HEK293 (cell line): ENCODE results near the gene RPS17.

ENCODE experiments used
- CTCF ChIA-PET: fragments of 350-600 bp; formaldehyde crosslinking; extraction: SDS; loops from one replicate; lab custom pipeline; 2021; ENCODE audit warnings: antibody characterized with exemption; lab: Yijun Ruan, JAX
- POLR2A ChIA-PET: fragments of 300-600 bp; formaldehyde crosslinking; extraction: SDS; loops from one replicate; lab custom pipeline; 2020; ENCODE audit warnings: antibody characterized with exemption, inconsistent platforms; lab: Yijun Ruan, JAX
- H3K27ac ChIP-seq: fragments of 200-500 bp; sonication (Bioruptor generic); 2 replicates; pipeline ENCODE4 v1.5.1; 2014; ENCODE audit warnings: low read depth, low read length, control low read depth, inconsistent platforms; ENCODE audit errors: extremely low read depth
- H3K36me3 ChIP-seq, 2 experiments: fragments of 200-500 bp in 1 of 2; sonication (Bioruptor generic) in 1 of 2; 1 replicate in 1 of 2; 2 replicates in 1 of 2; pipeline ENCODE4 v1.5.1; 2014 to 2017; ENCODE audit warnings: inconsistent platforms in 2 of 2, low read length in 2 of 2; ENCODE audit not compliant: control insufficient read depth in 2 of 2, insufficient read depth in 1 of 2
- H3K4me1 ChIP-seq: fragments of 200-500 bp; sonication (Bioruptor generic); 2 replicates; pipeline ENCODE4 v1.5.1; 2014; ENCODE audit warnings: mild to moderate bottlenecking, low read length, inconsistent platforms; ENCODE audit not compliant: control insufficient read depth, insufficient read depth
- H3K4me3 ChIP-seq: 2 replicates; pipeline ENCODE4 v1.5.1; 2011; ENCODE audit warnings: low read depth, mild to moderate bottlenecking, control low read depth, low read length, moderate library complexity
- H3K9me3 ChIP-seq: fragments of 200-500 bp; sonication (Bioruptor generic); 2 replicates; pipeline ENCODE4 v1.5.1; 2014; ENCODE audit warnings: low read depth, low read length, inconsistent platforms; ENCODE audit not compliant: control insufficient read depth, insufficient read depth
- PRDM6 ChIP-seq: fragments of 450-650 bp; formaldehyde crosslinking; IDR thresholded peaks from 2 replicates; pipeline ENCODE4 v1.5.1; 2017; ENCODE audit warnings: missing biosample characterization, missing genetic modification characterization
- TCF7L2 ChIP-seq: IDR thresholded peaks from 2 replicates; pipeline ENCODE4 v1.6.1; 2011; ENCODE audit warnings: low read depth, mild to moderate bottlenecking, inconsistent platforms, low read length, moderate library complexity, borderline replicate concordance
- ZBTB7A ChIP-seq: fragments of 450-650 bp; formaldehyde crosslinking; IDR thresholded peaks from 2 replicates; pipeline ENCODE4 v1.5.1; 2016; ENCODE audit warnings: low read depth, missing biosample characterization, missing genetic modification characterization
- ZFHX2 ChIP-seq: fragments of 450-650 bp; formaldehyde crosslinking; conservative IDR thresholded peaks from 2 replicates; pipeline ENCODE4 v1.5.1; 2016; ENCODE audit warnings: missing biosample characterization, missing genetic modification characterization
- ZNF10 ChIP-seq: fragments of 450-650 bp; formaldehyde crosslinking; IDR thresholded peaks from 2 replicates; pipeline ENCODE4 v1.5.1; 2017; ENCODE audit warnings: missing biosample characterization, missing genetic modification characterization
- ZNF121 ChIP-seq: fragments of 450-650 bp; formaldehyde crosslinking; IDR thresholded peaks from 2 replicates; pipeline ENCODE4 v1.5.1; 2016; ENCODE audit warnings: missing biosample characterization, missing genetic modification characterization
- ZNF341 ChIP-seq: fragments of 450-650 bp; formaldehyde crosslinking; IDR thresholded peaks from 2 replicates; pipeline ENCODE4; 2016; ENCODE audit warnings: low read depth, missing biosample characterization, missing genetic modification characterization
- ZNF548 ChIP-seq: fragments of 450-650 bp; formaldehyde crosslinking; IDR thresholded peaks from 2 replicates; pipeline ENCODE4 v1.5.1; 2016; ENCODE audit warnings: missing biosample characterization, missing genetic modification characterization
- ZNF654 ChIP-seq: fragments of 450-650 bp; formaldehyde crosslinking; IDR thresholded peaks from 2 replicates; pipeline ENCODE4 v1.5.1; 2016; ENCODE audit warnings: low read depth, missing biosample characterization, missing genetic modification characterization
- ZNF660 ChIP-seq: fragments of 450-650 bp; IDR thresholded peaks from 2 replicates; pipeline ENCODE4 v1.5.1; 2018; ENCODE audit warnings: missing biosample characterization, mild to moderate bottlenecking, missing genetic modification characterization
- TF ChIP-seq, protein P1 (sequence below): fragments of 450-650 bp; formaldehyde crosslinking; IDR thresholded peaks from 2 replicates; pipeline ENCODE4 v1.5.1; 2017; ENCODE audit warnings: missing biosample characterization, missing genetic modification characterization
- TF ChIP-seq, protein P2 (sequence below): fragments of 450-650 bp; formaldehyde crosslinking; IDR thresholded peaks from 2 replicates; pipeline ENCODE4 v1.5.1; 2016; ENCODE audit warnings: missing biosample characterization, missing genetic modification characterization
- TF ChIP-seq, protein P3 (sequence below): fragments of 450-650 bp; formaldehyde crosslinking; IDR thresholded peaks from 2 replicates; pipeline ENCODE4 v1.5.1; 2016; ENCODE audit warnings: missing biosample characterization, missing genetic modification characterization
- TF ChIP-seq, protein P4 (sequence below): fragments of 450-650 bp; formaldehyde crosslinking; IDR thresholded peaks from 2 replicates; pipeline ENCODE4 v1.5.1; 2016; ENCODE audit warnings: missing biosample characterization, missing genetic modification characterization, borderline replicate concordance
- TF ChIP-seq, protein P5 (sequence below): fragments of 450-650 bp; formaldehyde crosslinking; IDR thresholded peaks from 2 replicates; pipeline ENCODE4 v1.5.1; 2016; ENCODE audit warnings: missing biosample characterization, missing genetic modification characterization
- TF ChIP-seq, protein P6 (sequence below): fragments of 450-650 bp; formaldehyde crosslinking; IDR thresholded peaks from 2 replicates; pipeline ENCODE4 v1.5.1; 2016; ENCODE audit warnings: missing biosample characterization, missing genetic modification characterization

RPS17 gene

GRCh38 chr15:82552861-82553260 is 12.6 kb upstream of the RPS17 start (continued):
- TF ChIP-seq ZBTB7A, result no peak
- TF ChIP-seq, protein P1, sequence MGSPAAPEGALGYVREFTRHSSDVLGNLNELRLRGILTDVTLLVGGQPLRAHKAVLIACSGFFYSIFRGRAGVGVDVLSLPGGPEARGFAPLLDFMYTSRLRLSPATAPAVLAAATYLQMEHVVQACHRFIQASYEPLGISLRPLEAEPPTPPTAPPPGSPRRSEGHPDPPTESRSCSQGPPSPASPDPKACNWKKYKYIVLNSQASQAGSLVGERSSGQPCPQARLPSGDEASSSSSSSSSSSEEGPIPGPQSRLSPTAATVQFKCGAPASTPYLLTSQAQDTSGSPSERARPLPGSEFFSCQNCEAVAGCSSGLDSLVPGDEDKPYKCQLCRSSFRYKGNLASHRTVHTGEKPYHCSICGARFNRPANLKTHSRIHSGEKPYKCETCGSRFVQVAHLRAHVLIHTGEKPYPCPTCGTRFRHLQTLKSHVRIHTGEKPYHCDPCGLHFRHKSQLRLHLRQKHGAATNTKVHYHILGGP (tag by site-specific recombination), result no peak
- no peak for TF ChIP-seq ZNF341 (tag by site-specific recombination)
- TF ChIP-seq ZNF121, result no peak
- TF ChIP-seq, protein P2, sequence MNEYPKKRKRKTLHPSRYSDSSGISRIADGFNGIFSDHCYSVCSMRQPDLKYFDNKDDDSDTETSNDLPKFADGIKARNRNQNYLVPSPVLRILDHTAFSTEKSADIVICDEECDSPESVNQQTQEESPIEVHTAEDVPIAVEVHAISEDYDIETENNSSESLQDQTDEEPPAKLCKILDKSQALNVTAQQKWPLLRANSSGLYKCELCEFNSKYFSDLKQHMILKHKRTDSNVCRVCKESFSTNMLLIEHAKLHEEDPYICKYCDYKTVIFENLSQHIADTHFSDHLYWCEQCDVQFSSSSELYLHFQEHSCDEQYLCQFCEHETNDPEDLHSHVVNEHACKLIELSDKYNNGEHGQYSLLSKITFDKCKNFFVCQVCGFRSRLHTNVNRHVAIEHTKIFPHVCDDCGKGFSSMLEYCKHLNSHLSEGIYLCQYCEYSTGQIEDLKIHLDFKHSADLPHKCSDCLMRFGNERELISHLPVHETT (tag by site-specific recombination), result no peak
- no peak for TF ChIP-seq TCF7L2

DNA sequence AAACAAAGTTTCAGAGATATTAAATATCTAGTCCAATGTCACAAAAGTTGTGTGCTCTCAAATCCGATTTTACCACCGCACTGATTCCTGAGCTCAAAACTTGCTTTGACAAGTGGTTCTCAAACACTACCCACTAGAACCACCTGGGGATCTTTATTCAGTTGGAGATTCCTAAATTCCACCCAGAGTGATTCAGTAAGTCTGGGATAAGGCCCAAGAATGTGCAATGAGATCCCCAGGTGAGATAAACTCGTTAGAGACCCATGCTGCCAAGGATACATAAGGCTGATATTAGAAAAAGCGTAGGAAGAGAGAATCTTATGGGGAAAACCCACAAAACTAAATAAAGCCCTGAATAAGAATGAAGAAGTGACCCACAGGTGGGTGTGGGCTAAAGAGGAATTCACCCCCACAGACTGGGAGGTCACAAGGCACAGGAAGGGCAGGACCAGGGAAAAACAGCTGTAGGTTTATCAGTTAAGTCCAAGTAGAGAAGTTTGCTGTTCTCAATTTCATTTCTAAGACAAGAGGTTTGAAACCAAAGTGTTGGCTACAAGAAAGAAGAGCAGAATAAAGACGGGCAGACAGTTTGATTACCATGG is 11.5 kb upstream of the RPS17 start:
- Histone ChIP-seq H3K27ac (no peak overlapping the region), H3K36me3 (peaks cover 0 to 23% of the 10 kb centered on the region in 2 experiments; a peak in 1 of 3 replicates), H3K4me3 (no peak overlapping the region), H3K9me3 (no peaks in the 10 kb centered on the region), H3K4me1 (no peaks in the 10 kb centered on the region)
- ChIA-PET CTCF (no interaction called here), POLR2A (interaction anchor here (0.9 kb wide), 1 partner anchor 11 kb away, joined by 3 read pairs; the partner anchor contains the start of gene RPS17)
- no peak for TF ChIP-seq TCF7L2
- TF ChIP-seq PRDM6 (tag by site-specific recombination), result no peak
- no peak for TF ChIP-seq ZNF10 (tag by site-specific recombination)
- TF ChIP-seq, protein P3, sequence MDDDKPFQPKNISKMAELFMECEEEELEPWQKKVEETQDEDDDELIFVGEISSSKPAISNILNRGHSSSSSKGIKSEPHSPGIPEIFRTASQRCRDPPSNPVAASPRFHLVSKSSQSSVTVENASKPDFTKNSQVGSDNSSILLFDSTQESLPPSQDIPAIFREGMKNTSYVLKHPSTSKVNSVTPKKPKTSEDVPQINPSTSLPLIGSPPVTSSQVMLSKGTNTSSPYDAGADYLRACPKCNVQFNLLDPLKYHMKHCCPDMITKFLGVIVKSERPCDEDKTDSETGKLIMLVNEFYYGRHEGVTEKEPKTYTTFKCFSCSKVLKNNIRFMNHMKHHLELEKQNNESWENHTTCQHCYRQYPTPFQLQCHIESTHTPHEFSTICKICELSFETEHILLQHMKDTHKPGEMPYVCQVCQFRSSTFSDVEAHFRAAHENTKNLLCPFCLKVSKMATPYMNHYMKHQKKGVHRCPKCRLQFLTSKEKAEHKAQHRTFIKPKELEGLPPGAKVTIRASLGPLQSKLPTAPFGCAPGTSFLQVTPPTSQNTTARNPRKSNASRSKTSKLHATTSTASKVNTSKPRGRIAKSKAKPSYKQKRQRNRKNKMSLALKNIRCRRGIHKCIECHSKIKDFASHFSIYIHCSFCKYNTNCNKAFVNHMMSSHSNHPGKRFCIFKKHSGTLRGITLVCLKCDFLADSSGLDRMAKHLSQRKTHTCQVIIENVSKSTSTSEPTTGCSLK, result no peak
- TF ChIP-seq, protein P4, sequence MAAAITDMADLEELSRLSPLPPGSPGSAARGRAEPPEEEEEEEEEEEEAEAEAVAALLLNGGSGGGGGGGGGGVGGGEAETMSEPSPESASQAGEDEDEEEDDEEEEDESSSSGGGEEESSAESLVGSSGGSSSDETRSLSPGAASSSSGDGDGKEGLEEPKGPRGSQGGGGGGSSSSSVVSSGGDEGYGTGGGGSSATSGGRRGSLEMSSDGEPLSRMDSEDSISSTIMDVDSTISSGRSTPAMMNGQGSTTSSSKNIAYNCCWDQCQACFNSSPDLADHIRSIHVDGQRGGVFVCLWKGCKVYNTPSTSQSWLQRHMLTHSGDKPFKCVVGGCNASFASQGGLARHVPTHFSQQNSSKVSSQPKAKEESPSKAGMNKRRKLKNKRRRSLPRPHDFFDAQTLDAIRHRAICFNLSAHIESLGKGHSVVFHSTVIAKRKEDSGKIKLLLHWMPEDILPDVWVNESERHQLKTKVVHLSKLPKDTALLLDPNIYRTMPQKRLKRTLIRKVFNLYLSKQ (tag by site-specific recombination), result no peak
- TF ChIP-seq ZNF660 (tag by site-specific recombination), result no peak

DNA sequence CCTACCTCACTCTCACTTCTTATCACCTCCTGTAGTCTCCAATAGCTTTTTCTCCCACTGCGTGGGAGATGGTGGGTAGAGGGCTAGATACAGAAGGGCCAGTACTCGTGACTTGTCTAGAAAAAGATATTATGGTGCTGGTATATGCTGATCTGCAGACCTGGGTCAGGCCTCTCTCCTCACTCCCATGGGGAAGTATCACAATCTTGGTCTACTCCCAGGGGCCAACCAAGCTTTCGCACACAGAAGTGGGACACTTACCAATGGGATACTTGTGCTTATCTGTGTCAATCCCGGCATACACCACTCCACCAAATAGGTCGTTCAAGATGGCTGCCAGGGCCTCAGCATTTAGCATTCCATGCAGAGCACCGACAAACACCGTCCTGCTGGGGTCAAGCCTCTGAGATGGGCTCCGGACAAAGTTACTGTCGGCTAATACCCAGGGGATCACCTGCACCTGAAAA is 9.0 kb upstream of the RPS17 start:
- ChIA-PET POLR2A (no interaction called here), CTCF (interaction anchor here (1.6 kb wide), 1 partner anchor 9 kb away, joined by 6 read pairs; the partner anchor contains the start of gene RPS17)
- no peaks in the 10 kb centered on the region for H3K4me1 ChIP-seq
- peaks cover 0 to 17% of the 10 kb centered on the region in 2 experiments; a peak in 1 of 3 replicates for H3K36me3 ChIP-seq
- no peak overlapping the region for H3K4me3 ChIP-seq
- H3K27ac ChIP-seq, result no peak overlapping the region
- no peaks in the 10 kb centered on the region for H3K9me3 ChIP-seq
- no peak for TF ChIP-seq ZNF654 (tag by site-specific recombination)
- TF ChIP-seq, protein P5, sequence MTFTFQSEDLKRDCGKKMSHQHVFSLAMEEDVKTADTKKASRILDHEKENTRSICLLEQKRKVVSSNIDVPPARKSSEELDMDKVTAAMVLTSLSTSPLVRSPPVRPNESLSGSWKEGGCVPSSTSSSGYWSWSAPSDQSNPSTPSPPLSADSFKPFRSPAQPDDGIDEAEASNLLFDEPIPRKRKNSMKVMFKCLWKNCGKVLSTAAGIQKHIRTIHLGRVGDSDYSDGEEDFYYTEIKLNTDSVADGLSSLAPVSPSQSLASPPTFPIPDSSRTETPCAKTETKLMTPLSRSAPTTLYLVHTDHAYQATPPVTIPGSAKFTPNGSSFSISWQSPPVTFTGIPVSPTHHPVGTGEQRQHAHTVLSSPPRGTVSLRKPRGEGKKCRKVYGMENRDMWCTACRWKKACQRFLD, result no peak
- no peak for TF ChIP-seq ZFHX2 (tag by site-specific recombination)
- no peak for TF ChIP-seq ZNF548 (tag by site-specific recombination)
- TF ChIP-seq, protein P6, sequence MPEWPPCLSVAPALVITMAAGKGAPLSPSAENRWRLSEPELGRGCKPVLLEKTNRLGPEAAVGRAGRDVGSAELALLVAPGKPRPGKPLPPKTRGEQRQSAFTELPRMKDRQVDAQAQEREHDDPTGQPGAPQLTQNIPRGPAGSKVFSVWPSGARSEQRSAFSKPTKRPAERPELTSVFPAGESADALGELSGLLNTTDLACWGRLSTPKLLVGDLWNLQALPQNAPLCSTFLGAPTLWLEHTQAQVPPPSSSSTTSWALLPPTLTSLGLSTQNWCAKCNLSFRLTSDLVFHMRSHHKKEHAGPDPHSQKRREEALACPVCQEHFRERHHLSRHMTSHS (tag by site-specific recombination), result no peak
- TF ChIP-seq, protein P1 (tag by site-specific recombination), result no peak
